DMS53 treated with DMSO at 0.1 percent for 48 hours (cell line): ENCODE measurements around the gene CIB4.
A peak's percentile ranks its signal among the peaks of the same experiment; 100 is the strongest.

ENCODE experiments used
- DNase-seq: peaks from one replicate; lab custom pipeline; 2025; ENCODE audit not compliant: unreplicated experiment; lab: John Stamatoyannopoulos, UW

The CIB4 gene

GRCh38 chr2:26555246-26556133, 85.7 kb downstream of the CIB4 start:
- DNase-seq = no peak

GRCh38 chr2:26552641-26553374, 88.4 kb downstream of the CIB4 start:
- no peak for DNase-seq

GRCh38 chr2:26550276-26551015, 90.7 kb downstream of the CIB4 start:
- no peak for DNase-seq

GRCh38 chr2:26542676-26543505, 98.3 kb downstream of the CIB4 start:
- DNase-seq = peak; percentile 18

GRCh38 chr2:26542194-26542455, 99.0 kb downstream of the CIB4 start:
- DNase-seq = peak; percentile 80

- DNase-seq = peak; percentile 80
Observed at GRCh38 chr2:26541401-26542193, 99.6 kb downstream of the CIB4 start.

- DNase-seq = no peak
Observed at GRCh38 chr2:26540961-26541360, 100.2 kb downstream of the CIB4 start.

GRCh38 chr2:26540306-26540705, 100.9 kb downstream of the CIB4 start:
- DNase-seq = no peak

- no peak for DNase-seq
Observed at GRCh38 chr2:26537826-26538475, 103.2 kb downstream of the CIB4 start.

GRCh38 chr2:26537069-26537825, 103.9 kb downstream of the CIB4 start:
- DNase-seq = no peak

GRCh38 chr2:26536371-26537068, 104.6 kb downstream of the CIB4 start:
- no peak for DNase-seq

GRCh38 chr2:26535663-26536275, 105.4 kb downstream of the CIB4 start:
- DNase-seq = no peak

GRCh38 chr2:26534865-26535662, 106.1 kb downstream of the CIB4 start:
- no peak for DNase-seq

GRCh38 chr2:26534098-26534864, 106.9 kb downstream of the CIB4 start:
- no peak for DNase-seq

- DNase-seq = no peak
Observed at GRCh38 chr2:26533661-26534060, 107.5 kb downstream of the CIB4 start.
